Hematopoietic multipotent progenitor cell treated with erythropoietin and hydrocortisone succinate and interleukin-3 and kit ligand, for 17 days (in vitro differentiated cells): ENCODE results near the gene SLAIN2.
"Not testable (repeated sequence)": the region's sequence is repeated elsewhere in the genome, so short reads cannot be mapped to it uniquely, and the experiment has no call there.

Experiments
- DNase-seq: peaks from one replicate; pipeline ENCODE4 v3.0.0-alpha.2; 2015; ENCODE audit warnings: low spot score

Gene SLAIN2

DNA sequence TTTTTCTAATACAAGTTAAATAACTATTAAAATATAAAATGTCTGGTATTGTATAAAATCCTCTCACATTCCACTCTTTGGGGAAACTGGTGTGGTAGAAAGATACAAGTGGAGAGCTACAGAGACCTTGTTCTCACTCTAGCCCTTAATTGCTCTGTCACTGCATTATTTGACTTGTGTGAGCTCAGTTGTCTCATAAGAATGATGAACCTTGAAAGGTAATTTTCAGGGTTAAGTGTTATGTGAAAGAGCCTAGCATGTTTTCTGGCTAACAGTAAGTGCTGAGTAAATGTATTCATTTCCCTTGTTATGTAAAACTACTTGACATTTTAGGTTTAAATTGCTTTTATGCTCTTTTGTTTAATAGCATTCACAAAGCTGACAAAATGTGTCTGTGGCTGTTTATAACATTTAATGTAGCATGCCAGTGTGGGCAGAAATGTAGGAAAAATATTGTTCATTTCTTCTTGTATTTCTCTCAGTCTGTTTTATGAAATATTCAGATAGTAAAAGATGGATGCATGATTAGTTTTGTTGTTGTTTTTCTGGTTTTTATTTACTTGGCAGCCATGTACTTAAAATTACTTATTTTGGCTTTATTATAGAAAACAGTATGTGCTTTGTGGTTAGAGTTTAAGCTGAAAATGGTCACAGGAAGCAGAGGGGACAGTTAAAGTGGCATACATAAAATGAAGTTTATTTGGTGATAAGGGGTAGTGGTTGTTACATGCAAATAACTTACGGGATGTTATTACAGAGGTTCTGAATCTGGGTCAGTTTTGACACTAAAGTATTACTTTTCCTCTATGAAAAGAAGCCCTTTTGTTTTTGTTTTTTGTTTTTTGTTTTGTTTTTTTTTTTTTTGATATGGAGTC, 29.2 kb downstream of the SLAIN2 start:
- no peak for DNase-seq

DNA sequence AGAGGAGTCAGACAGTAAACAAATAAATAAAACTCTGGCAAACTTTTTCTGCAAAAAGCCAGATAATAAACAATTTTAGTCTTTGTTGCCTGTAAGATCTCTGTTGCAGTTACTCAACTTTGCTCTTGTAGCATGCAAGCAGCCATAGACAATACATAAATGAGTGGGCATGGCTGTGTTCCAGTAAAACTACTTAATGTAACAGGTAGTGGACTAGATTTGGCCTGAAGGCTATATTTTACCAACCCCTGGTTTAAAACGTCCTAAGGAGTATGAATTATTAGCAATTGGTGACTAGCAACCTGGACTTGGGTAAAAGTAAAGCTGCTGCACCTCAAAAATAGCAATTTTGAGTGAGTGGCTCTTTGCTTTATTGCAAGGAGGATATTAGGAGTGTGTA, 30.9 kb downstream of the SLAIN2 start:
- no peak for DNase-seq

DNA sequence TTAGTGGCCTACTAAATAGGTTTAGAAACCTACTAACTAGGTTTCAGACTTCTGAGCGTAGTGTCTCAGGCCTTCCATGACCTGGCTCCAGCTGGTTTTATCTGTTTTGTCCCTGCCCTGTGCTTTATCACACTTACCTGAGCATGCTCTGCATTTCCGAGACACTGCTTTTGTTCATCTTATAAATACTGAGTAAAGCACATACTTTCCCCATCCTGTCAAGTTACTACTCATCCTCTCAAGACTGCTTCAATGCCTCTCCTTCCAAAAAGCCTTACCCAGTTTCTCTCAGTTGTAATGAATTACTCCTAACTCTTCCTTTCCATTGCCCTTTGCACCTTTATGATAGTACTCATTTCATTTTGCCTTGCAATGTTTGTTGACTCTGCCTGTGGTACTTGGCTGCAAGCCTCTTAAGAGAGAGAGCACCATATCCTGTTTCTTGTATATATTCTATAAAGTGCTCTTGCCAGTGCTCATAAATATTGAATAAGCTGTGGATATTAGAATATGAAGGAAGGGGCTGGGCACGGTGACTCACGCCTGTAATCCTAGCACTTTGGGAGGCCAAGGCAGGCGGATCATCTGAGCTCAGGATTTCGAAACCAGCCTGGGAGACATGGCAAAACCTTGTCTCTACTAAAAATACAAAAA, 34.4 kb downstream of the SLAIN2 start:
- no peak for DNase-seq

DNA sequence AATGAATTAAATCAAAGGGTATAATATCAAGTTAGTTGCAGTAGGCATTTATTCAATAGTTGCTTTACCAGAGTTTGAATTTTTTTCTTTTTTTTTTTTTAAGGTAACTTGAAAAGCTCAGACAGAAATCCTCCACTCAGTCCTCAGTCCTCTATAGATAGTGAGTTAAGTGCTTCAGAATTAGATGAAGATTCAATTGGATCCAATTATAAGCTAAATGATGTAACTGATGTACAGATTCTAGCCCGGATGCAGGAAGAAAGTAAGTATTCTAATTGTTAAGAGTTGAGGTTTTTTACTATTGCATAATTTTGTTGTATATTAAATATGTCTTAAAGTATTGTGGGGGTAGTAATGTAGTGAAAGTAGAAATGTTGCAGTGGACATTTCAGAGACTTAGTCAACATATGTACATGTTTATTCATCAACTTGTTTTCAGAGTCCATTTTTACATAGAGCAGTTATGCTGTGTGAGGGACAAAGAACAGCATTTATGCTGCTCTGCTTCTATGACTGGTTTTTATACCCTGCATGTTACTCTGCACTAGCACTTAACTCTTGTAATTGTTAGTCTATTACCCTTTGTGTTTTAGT, 38.4 kb downstream of the SLAIN2 start:
- no peak for DNase-seq

DNA sequence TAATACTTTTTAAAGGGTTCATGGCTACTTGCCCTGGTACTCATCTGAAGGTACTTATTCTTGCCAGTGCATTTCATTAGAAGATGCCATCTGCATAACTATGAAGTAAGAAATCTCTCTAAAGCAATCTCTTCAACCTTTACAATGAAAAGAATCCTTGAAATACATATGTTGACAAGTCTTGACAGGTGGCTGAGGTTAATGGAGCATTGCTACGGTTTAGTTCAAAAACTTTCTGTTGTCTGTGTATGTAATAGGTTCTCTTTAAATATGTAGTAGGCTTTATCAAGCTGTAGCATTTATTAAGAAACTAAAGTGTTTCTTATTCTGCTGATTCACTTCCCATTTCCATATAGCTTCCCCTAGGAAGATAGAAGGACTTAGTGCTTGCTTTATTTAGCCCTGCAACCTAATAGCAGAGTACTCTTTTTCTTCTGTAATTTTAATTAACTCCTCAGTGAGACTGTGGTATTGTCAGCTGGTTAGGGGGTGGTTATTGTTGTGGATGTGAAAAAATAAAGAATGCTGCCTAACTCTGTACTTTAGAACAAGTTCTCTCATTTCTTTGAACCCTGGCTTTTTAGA, 39.3 kb downstream of the SLAIN2 start:
- DNase-seq: no peak

DNA sequence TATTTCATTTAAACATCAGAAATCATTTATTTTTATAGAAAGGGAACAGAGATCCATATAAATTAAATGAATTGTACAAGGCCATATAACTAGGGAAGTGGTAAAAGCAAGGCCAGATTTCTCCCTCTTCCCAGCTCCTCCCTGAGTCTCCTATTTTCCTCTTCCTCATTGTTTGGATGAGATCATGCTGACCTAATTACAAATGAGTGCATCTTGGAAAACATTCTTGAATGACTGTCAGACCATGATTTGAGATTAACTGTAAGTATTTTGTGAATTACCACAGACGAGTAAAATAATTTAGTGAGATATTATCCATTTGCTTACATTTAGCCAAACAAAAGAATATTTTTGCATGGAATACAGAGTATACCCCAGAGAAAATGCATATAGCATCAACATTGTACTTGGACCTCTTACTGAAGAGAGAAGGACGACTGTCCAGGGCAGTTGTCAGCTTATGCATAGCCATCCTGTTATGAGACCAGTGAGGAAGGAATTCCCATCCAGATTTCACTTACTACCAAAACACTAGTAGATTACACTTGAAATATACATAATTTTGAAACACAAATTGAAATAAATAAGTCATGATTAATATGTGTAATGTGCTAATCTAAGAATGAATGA, 47.3 kb downstream of the SLAIN2 start:
- no peak for DNase-seq

DNA sequence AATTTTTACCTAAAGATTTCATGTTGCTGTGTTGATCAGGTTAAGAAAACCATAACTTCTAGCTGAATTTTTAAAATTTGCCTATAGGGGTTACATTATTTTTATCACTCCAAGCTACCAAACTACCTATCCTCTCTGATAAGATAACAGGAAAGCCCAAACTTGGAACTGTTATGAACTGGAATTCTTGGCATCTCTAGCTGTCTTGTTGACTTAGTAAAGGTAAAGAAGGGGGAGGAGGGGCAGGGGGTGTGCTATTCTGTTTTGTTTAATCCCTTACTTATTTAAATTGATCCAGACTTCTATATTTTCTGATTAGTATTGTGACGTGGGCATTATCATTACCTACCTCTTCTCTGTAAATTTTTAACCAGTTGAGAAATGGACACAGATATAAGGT, 54.7 kb downstream of the SLAIN2 start:
- no peak for DNase-seq

DNA sequence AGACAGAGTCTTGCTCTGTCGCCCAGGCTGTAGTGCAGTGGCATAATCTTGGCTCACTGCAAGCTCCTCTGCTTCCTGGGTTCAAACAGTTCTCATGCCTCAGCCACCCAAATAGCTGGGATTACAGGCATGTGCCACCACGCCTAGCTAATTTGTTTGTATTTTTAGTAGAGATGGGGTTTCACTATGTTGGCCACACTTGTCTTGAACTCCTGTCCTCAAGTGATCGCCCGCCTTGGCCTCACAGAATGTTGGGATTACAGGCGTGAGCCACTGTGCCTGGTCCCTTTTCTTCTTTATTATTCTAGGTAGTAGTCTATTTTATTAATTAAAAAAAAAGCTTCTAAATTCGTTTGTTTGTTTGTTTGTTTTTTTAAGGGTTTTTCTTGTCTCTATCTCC, 59.1 kb downstream of the SLAIN2 start:
- no peak for DNase-seq

DNA sequence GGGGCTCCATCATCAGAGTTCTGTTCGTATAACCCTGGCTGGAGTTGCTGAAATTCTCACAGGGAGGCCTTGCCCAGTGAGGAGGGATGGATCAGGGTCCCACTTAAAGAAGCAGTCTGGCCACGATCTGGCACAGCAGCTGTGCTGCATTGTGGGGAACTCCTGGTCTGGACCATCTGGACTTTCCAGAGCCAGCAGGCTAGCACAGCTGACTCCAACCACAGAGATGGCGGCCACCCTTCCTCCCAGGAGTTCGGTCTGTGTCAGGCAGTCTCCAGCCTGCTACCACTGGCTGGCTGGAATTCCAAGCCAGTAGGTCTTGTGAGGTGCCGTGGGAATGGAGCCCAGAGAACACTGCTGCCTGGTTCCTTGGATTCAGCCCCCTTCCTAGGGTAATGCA, 62.0 kb downstream of the SLAIN2 start:
- DNase-seq: no peak

DNA sequence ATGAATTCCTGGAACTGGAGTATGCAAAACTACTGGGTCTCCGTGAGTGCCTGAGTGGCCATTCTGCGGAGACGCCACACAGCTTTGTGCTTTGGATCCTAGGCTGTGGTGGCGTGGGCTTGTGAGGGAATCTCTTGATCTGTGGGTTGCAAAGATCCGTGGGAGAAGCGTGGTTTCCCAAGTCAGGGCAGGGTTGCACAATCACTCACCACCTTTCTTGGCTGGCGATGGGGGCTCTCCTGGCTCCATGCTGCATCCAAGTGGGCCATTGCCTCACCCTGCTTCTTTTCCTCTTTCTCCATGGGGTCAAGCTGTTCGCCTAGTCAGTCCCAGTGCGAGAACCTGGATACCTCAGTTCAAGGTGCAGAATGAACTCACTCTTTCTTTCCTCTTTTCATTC, 62.5 kb downstream of the SLAIN2 start:
- DNase-seq: no peak

DNA sequence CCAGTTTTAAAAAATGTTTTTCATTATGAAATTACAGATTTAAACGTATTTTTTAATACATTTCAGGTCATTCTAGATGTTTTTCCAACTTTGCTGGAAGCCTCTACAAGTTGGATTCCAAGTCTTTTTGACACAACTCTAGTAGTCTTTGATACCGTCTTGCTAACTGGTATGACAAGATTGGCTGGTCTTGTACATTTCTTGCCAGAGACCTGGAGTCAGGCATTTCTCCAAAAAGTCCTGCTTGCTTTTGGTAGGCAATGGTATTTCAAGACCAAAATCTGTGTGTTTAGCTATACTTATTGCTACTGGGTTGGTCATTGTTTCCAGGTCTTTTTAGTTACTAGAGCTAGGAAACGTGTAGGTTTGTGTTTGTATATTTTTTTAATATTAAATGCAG, 64.6 kb downstream of the SLAIN2 start:
- DNase-seq: no peak

DNA sequence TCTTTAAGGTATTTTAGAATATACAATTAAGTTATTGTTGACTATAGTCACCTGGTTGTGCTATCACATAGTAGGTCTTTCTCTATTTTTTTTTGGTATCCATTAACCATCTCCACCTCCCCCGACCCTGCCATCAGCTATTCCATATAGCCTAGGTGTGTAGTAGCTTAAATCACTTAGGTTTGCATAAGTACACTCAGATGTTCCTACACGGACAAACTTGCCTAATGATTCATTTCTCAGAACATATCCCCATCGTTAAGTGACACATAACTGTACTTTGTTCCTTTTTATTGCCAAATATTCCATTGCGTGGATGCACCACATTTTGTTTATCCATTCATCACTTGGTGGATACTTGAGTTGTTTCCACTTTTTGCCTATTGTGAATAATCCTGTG, 67.9 kb downstream of the SLAIN2 start:
- no peak for DNase-seq

DNA sequence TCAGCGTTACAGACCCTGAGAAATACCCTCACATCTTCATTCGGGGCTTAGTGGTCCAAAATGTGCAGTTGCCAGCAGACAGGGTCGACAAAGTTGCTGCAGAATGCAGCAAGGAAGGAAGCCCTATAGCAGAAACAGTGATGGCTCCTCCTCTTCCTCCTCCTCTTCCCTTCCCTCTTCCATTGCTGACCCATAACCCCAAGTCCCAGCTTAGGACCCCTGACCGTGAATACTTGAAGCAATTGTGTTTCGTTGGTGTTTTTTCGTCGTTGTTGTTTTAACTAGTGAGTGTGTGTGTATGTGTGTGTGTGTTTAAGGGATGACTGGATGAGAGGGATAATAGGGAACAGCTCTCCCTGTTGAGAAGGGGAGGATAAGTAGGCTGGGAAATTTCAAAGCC, 69.5 kb downstream of the SLAIN2 start:
- DNase-seq: no peak

DNA sequence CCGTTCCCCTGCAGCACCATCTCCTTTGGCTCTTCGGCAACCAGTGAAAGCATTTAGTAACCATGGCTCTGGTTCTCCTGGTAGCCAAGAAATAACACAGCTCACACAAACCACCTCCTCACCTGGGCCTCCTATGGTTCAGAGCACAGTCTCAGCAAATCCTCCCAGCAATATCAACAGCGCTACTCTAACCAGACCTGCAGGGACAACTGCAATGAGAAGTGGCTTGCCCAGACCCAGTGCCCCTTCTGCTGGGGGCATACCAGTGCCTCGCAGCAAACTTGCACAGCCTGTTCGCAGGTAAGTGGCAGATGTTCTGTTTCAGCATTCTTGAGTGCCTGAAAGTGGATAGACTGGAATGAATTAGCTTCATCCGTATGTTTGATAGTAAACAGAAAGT, 78.8 kb downstream of the SLAIN2 start:
- DNase-seq: no peak

DNA sequence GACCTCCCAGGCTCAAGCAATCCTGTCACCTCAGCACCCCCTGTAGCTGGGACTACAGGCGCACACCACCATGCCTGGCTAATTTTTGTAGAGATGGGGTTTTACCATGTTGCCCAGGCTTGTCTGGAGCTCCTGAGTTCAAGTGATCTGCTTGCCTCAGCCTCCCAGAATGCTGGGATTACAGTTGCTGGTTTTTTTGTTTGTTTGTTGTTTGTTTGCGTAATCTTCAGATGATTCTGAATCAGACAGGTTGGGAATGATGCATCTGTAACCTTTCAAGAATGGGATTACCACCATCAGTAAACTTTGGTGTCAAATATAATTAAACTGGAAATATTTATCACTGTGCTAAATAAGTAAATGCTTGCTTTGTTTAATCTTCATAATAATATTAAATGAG, 79.8 kb downstream of the SLAIN2 start:
- DNase-seq: no peak

DNA sequence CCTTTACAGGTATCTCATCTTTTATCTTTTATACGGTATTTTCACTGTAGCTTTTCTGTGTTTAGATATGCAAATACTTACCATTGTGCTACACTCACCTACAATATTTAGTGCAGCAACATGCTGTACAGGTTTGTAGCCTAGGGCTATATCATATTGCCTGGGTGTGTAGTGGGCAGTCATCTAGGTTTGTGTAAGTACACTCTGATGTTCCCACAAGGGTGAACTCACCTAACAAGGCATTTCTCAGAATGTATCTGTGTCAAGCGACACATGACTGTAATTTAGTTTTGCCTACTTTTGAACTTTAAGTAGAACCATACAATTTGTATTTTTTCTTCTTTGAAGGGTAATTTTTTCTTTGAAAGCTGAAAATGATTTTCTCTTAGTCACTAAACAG, 87.6 kb downstream of the SLAIN2 start:
- no peak for DNase-seq

DNA sequence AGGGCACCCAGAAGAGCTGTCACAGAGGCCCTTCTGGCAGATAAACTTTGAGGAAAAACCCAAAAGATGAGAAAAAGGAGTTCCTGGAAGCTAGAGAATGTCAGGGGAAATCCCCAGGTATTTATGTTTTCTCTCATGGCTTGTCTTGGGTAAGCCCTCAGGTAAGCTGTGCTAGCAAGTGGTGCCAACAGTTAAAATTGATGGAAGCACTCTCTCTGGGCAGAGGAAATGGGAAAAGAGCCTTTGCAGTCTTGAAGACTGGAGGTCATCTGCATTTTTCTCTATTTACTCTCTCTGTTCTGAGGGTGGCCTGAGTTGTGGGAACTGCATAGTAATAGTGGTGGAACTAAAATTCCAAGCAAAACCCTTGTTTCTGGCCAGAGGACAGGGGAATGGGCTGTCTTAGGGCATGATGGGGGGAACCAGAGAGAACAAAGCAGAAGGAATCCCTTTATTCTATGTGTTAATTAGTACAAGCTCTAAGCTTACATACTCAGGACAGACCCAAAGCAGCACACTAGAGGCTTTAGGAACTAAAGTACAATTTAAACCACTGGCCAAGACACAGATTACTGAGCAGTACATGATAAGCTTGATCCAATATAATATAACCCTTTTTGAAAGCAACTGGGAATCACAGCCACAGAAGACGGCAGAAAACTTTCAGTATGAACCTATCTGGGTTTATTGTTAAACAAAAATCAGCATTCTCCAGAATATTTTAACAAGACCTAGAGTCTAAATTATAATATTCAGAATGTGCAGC, 88.6 kb downstream of the SLAIN2 start:
- DNase-seq: no peak

DNA sequence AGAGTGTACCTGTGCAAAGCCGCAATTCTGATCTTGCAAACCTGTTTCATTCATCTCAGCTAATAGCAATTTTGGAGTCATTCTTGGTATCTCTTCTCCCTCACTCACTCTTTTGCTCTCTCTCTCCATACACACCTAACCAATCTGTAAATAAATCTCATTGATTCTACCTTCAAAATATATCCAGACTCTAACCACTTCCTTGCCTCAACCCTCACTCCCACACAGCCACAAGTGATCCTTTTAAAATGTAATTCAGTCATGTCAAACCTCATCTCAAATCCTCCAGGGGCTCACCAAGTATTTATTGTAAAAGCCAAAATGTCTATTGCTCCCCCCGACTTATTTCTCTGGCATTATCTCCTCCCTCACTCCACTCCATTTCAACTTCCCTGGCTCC, 90.1 kb downstream of the SLAIN2 start:
- DNase-seq: no peak

DNA sequence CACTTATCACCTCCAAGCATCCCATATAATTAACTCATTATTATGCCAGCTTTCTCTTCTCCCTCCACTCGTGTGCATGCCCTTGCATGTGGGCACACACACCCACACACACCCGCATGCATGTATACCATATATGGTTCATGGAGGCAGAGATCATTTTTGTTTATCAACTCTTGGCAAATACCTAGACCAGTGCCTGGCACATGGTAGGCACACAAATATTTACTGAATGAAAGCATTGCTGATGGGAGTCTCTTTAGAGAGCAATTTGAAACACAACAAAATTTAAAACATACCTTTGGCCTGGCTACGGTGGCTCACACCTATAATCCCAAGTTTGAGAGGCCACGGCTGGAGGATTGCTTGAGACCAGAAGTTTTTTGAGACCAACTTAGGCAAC, 90.7 kb downstream of the SLAIN2 start:
- DNase-seq: no peak

DNA sequence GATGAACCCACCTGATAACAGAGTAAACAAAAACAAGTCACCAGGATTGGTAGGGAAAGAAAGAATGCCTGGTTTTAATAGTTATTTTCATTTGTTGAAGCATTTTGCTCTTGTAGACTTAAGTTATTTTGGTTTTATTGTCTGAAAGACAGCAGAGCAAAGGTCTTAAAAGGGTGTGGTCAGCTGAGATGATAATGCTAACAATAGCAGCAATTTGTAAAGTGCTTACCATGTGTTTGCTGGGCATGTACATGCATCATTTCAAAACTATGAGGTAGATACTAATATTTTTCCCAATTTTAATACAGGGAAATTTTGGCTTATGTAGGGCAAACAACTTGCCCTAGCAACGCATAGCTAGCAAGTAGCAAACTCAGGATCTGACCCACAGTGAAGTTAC, 95.0 kb downstream of the SLAIN2 start:
- no peak for DNase-seq

DNA sequence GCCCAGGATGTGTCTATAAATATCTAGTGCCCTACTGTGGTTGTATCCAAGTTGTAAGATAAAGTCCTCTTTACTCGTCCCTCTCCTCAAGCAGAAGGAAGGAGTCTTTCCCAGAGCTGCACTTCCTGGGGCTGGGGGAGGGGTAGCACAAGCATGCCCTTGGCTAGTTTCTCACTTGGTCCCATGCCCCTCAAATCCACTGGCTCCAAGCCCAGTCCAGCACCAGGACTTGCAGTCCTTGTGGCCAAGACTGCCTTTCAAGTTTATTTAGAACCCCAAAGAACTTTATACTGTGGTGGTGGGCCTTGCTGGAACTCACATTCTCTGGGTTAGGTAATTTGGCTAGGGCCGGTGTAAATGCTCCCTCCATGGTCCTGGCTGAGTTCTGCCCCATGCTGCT, 98.7 kb downstream of the SLAIN2 start:
- no peak for DNase-seq

DNA sequence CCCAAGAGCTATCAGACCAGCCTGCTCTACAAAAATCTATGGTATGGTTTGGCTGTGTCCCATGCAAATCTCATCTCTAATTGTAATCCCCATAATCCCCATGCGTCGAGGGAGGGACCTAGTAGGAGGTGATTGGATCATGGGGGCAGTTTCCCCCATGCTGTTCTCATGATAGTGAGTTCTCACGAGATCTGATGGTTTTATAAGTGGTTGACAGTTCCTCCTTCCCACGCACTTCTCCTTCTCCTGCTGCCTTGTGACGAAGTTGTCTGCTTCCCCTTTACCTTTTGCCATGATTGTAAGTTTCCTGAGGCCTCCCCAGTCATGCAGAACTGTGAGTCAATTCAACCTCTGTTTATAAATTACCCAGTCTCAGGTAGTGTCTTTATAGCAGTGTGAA, 99.6 kb downstream of the SLAIN2 start:
- not testable (repeated sequence) for DNase-seq
